HG03342 (cell line): ENCODE measurements around the gene MEF2A.
"Not testable (repeated sequence)": the region's sequence is repeated elsewhere in the genome, so short reads cannot be mapped to it uniquely, and the experiment has no call there.

ENCODE experiments used
- ATAC-seq: cut with Tn5 transposase; IDR thresholded peaks from one replicate; pipeline ENCODE4 v1.9.1; 2021; ENCODE audit warnings: mild to moderate bottlenecking, moderate library complexity; ENCODE audit not compliant: unreplicated experiment

The MEF2A gene

GRCh38 chr15:99726333-99726732, 160.5 kb downstream of the MEF2A start:
- ATAC-seq: no peak

- no peak for ATAC-seq
Observed at GRCh38 chr15:99727330-99727729, 161.5 kb downstream of the MEF2A start.

- ATAC-seq: no peak
Observed at GRCh38 chr15:99727733-99728132, 161.9 kb downstream of the MEF2A start.

- no peak for ATAC-seq
Observed at GRCh38 chr15:99728916-99729315, 163.1 kb downstream of the MEF2A start.

GRCh38 chr15:99729327-99729726, 163.5 kb downstream of the MEF2A start:
- ATAC-seq: no peak

GRCh38 chr15:99729920-99730319, 164.1 kb downstream of the MEF2A start:
- ATAC-seq: no peak

GRCh38 chr15:99731336-99732123, 165.7 kb downstream of the MEF2A start:
- ATAC-seq: no peak

- ATAC-seq: no peak
Observed at GRCh38 chr15:99732124-99732750, 166.5 kb downstream of the MEF2A start.

GRCh38 chr15:99732751-99733267, 167.0 kb downstream of the MEF2A start:
- peak; percentile 11 for ATAC-seq

- peak; percentile 99 for ATAC-seq
Observed at GRCh38 chr15:99733268-99734039, 167.7 kb downstream of the MEF2A start, which contains the start of gene LYSMD4. TSS of gene LYSMD4 (minus strand) at chr15:99733437. CDS start at chr15:99731999, 1,438 bp downstream.

GRCh38 chr15:99734040-99734291, 168.2 kb downstream of the MEF2A start:
- ATAC-seq: not testable (repeated sequence)

- no peak for ATAC-seq
Observed at GRCh38 chr15:99734575-99734974, 168.8 kb downstream of the MEF2A start.

GRCh38 chr15:99735868-99736267, 170.1 kb downstream of the MEF2A start:
- no peak for ATAC-seq

GRCh38 chr15:99736702-99737101, 170.9 kb downstream of the MEF2A start:
- ATAC-seq: no peak

- ATAC-seq: no peak
Observed at GRCh38 chr15:99738021-99738847, 172.4 kb downstream of the MEF2A start.

GRCh38 chr15:99741835-99742234, 176.1 kb downstream of the MEF2A start:
- no peak for ATAC-seq

- ATAC-seq: no peak
Observed at GRCh38 chr15:99744142-99744541, 178.4 kb downstream of the MEF2A start.

GRCh38 chr15:99745370-99746086, 179.7 kb downstream of the MEF2A start:
- no peak for ATAC-seq

- no peak for ATAC-seq
Observed at GRCh38 chr15:99749386-99749785, 183.6 kb downstream of the MEF2A start.

GRCh38 chr15:99750326-99750725, 184.5 kb downstream of the MEF2A start:
- ATAC-seq: not testable (repeated sequence)
